Activated naive CD8-positive, alpha-beta T cell treated with anti-CD3 and anti-CD28 coated beads, Interleukin-2, amount 10 ng/mL, durations not matched to agents 7 days and 5 days (primary cell): Measurements from ENCODE around the gene KCNAB2. TPM values are rescaled to one million over a fixed set of nuclear protein-coding genes. Genes with fewer than 3 reads are reported as not detected.

Source experiments
- ATAC-seq: fragments of 150-1000 bp; cut with Tn5 transposase; one replicate; pipeline ENCODE4 v1.10.0; 2021; ENCODE audit warnings: low read depth, moderate library complexity
- POLR2A ChIA-PET: fragments of 350-600 bp; sonication (Branson Sonifier 250); formaldehyde crosslinking; loops from one replicate; lab custom pipeline; 2021; ENCODE audit warnings: antibody characterized with exemption; lab: Charles Lee
- DNase-seq: peaks from one replicate; pipeline ENCODE4 v3.0.0; 2021
- H3K27ac Mint-ChIP-seq: one replicate; pipeline ENCODE4 v1.8.0; 2022; ENCODE audit warnings: mild to moderate bottlenecking, mixed read lengths
- H3K27me3 Mint-ChIP-seq: one replicate; pipeline ENCODE4 v1.8.0; 2022; ENCODE audit warnings: mild to moderate bottlenecking, moderate library complexity, mixed read lengths
- H3K36me3 Mint-ChIP-seq: one replicate; pipeline ENCODE4 v1.8.0; 2021; ENCODE audit warnings: mild to moderate bottlenecking, mixed read lengths
- H3K4me1 Mint-ChIP-seq: one replicate; pipeline ENCODE4 v1.8.0; 2021; ENCODE audit warnings: mixed read lengths
- H3K4me3 Mint-ChIP-seq: one replicate; pipeline ENCODE4 v1.8.0; 2022; ENCODE audit warnings: mild to moderate bottlenecking, moderate library complexity, mixed read lengths
- H3K9me3 Mint-ChIP-seq: one replicate; pipeline ENCODE4 v1.8.0; 2021; ENCODE audit warnings: mixed read lengths
- total RNA-seq, 2 experiments: library from RNA; stranded (reverse); gene quantifications; one replicate each; pipeline ENCODE4 v1.2.3, GENCODE V29; 2021

KCNAB2 gene
- total RNA-seq, 2 experiments from 2014 or later: 290 to 307 TPM

GRCh38 chr1:6040444-6040843 is 5.2 kb upstream of the KCNAB2 start:
- H3K9me3 Mint-ChIP-seq: no peaks in the 10 kb centered on the region
- H3K4me1 Mint-ChIP-seq: peaks cover 26% of the 10 kb centered on the region
- H3K36me3 Mint-ChIP-seq: peaks cover 20% of the 10 kb centered on the region
- POLR2A ChIA-PET: no interaction called here
- H3K27ac Mint-ChIP-seq: no peak overlapping the region
- no peak for DNase-seq
- H3K27me3 Mint-ChIP-seq: no peaks in the 10 kb centered on the region
- ATAC-seq: no peak
- H3K4me3 Mint-ChIP-seq: no peak overlapping the region

GRCh38 chr1:6040861-6041415 is 4.8 kb upstream of the KCNAB2 start:
- Mint-ChIP-seq H3K27me3 (no peaks in the 10 kb centered on the region), H3K9me3 (no peaks in the 10 kb centered on the region), H3K4me1 (peaks cover 23% of the 10 kb centered on the region), H3K4me3 (no peak overlapping the region), H3K36me3 (peaks cover 16% of the 10 kb centered on the region), H3K27ac (no peak overlapping the region)
- no peak for ATAC-seq
- no peak for DNase-seq
- POLR2A ChIA-PET: interaction anchor here (0.9 kb wide), 1 partner anchor 15 kb away, joined by 3 read pairs; no protein-coding TSS in a partner anchor

- Mint-ChIP-seq H3K36me3 (peaks cover 17% of the 10 kb centered on the region), H3K4me3 (no peak overlapping the region), H3K4me1 (peaks cover 18% of the 10 kb centered on the region), H3K27me3 (no peaks in the 10 kb centered on the region), H3K27ac (peak overlapping the region; percentile 34), H3K9me3 (no peaks in the 10 kb centered on the region)
- POLR2A ChIA-PET: interaction anchor here (0.9 kb wide), 1 partner anchor 16 kb away, joined by 3 read pairs; no protein-coding TSS in a partner anchor
- peak; percentile 61 for DNase-seq
- no peak for ATAC-seq
Observed at GRCh38 chr1:6041432-6042062, 4.1 kb upstream of the KCNAB2 start.

- Mint-ChIP-seq H3K36me3 (peaks cover 19% of the 10 kb centered on the region), H3K4me1 (peaks cover 9% of the 10 kb centered on the region), H3K27ac (no peak overlapping the region), H3K27me3 (no peaks in the 10 kb centered on the region), H3K4me3 (no peak overlapping the region), H3K9me3 (no peaks in the 10 kb centered on the region)
- DNase-seq (no peak), ATAC-seq (no peak)
- POLR2A ChIA-PET: no interaction called here
Observed at GRCh38 chr1:6043561-6043960, 2.1 kb upstream of the KCNAB2 start.

- H3K4me1 Mint-ChIP-seq: peaks cover 9% of the 10 kb centered on the region
- H3K27me3 Mint-ChIP-seq: no peaks in the 10 kb centered on the region
- no peak for DNase-seq
- no peak overlapping the region for H3K4me3 Mint-ChIP-seq
- POLR2A ChIA-PET: interaction anchor here (0.7 kb wide), 1 partner anchor 349 kb away, joined by 3 read pairs; the partner anchor contains the start of gene ACOT7
- ATAC-seq: no peak
- H3K27ac Mint-ChIP-seq: peak overlapping the region; percentile 26
- H3K36me3 Mint-ChIP-seq: peaks cover 20% of the 10 kb centered on the region
- no peaks in the 10 kb centered on the region for H3K9me3 Mint-ChIP-seq
Observed at GRCh38 chr1:6044481-6045109, 1.1 kb upstream of the KCNAB2 start.

- ATAC-seq: no peak
- Mint-ChIP-seq H3K4me1 (peaks cover 9% of the 10 kb centered on the region), H3K27ac (no peak overlapping the region), H3K36me3 (peaks cover 20% of the 10 kb centered on the region), H3K4me3 (no peak overlapping the region), H3K27me3 (no peaks in the 10 kb centered on the region), H3K9me3 (no peaks in the 10 kb centered on the region)
- DNase-seq: no peak
- POLR2A ChIA-PET: interaction anchor here (0.7 kb wide), 1 partner anchor 349 kb away, joined by 3 read pairs; the partner anchor contains the start of gene ACOT7
Observed at GRCh38 chr1:6045110-6045502, 582 bp upstream of the KCNAB2 start.

DNA sequence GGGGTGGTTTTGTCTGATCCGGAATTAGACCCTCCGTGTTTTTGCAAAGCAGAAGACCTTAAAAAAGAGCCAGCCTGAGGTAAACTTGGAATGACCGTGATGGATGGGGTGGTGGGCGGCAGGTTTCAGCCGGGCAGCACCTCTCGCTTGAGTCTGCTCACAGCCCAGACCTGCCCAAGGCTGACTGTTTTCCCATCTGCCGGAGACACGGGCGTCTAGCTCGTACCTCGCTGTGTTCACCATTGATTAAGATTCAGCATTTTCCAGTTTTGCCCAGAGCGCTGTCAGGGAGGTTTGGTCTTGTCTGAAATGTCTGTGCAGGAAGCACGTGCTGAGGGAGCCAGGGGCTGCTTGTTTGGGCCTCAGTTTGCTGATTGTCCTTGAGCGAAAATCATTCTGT is 591 bp downstream of the KCNAB2 start:
- H3K27ac Mint-ChIP-seq: no peak overlapping the region
- no peak overlapping the region for H3K4me3 Mint-ChIP-seq
- peaks cover 22% of the 10 kb centered on the region for H3K36me3 Mint-ChIP-seq
- no peak for ATAC-seq
- H3K4me1 Mint-ChIP-seq: peaks cover 9% of the 10 kb centered on the region
- DNase-seq: no peak
- no peaks in the 10 kb centered on the region for H3K9me3 Mint-ChIP-seq
- no peaks in the 10 kb centered on the region for H3K27me3 Mint-ChIP-seq
- POLR2A ChIA-PET: no interaction called here

- Mint-ChIP-seq H3K27ac (no peak overlapping the region), H3K4me3 (no peak overlapping the region), H3K27me3 (no peaks in the 10 kb centered on the region), H3K9me3 (no peaks in the 10 kb centered on the region), H3K36me3 (peaks cover 23% of the 10 kb centered on the region), H3K4me1 (peaks cover 7% of the 10 kb centered on the region)
- POLR2A ChIA-PET: no interaction called here
- ATAC-seq (no peak), DNase-seq (no peak)
Observed at GRCh38 chr1:6048179-6048867, 2.6 kb downstream of the KCNAB2 start.

DNA sequence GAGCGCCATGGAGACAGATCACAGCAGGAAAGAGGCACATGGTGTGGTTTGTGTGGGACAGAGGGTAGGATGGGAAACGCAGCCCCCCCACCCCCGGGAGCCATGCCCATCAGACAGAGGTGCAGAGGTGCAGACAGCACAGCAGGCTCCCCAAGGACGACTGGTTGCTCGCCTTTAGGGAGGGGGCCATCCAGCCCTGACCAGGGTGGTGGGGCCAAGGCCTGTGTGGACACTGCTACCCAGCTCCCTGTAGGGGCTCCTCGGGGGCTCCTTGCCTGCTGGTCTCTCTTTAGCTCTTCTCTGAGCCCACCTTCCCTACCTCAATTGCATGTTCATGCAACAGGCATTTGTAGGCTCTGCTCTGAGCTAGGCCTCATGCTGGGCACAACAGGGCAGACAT is 3.7 kb downstream of the KCNAB2 start:
- Mint-ChIP-seq H3K27me3 (no peaks in the 10 kb centered on the region), H3K4me1 (peaks cover 6% of the 10 kb centered on the region), H3K36me3 (peaks cover 22% of the 10 kb centered on the region), H3K9me3 (no peaks in the 10 kb centered on the region), H3K27ac (no peak overlapping the region), H3K4me3 (no peak overlapping the region)
- ATAC-seq (no peak), DNase-seq (no peak)
- POLR2A ChIA-PET: no interaction called here

DNA sequence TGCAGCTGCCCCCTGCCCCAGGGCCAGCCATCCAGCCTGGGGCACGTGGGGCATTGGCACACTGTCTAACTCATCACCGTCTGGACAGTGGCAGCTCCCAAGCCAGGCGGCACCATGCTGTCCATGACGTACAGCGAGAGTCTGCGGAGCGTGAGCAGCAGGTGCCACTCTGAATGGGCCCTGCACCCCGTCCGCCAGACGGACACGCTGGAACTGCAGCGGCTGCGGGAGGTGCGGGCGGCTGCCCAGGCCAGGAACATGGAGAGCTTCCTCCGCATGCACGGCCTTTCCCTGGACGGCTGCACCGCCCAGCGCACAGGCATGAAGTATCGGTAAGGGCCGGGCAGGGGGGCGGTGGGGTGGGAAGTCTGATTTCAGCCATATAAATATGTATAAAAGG is 5.7 kb downstream of the KCNAB2 start:
- POLR2A ChIA-PET: no interaction called here
- H3K4me3 Mint-ChIP-seq: no peak overlapping the region
- ATAC-seq (no peak), DNase-seq (no peak)
- H3K9me3 Mint-ChIP-seq: no peaks in the 10 kb centered on the region
- H3K27ac Mint-ChIP-seq: no peak overlapping the region
- H3K4me1 Mint-ChIP-seq: peaks cover 8% of the 10 kb centered on the region
- H3K27me3 Mint-ChIP-seq: no peaks in the 10 kb centered on the region
- peaks cover 21% of the 10 kb centered on the region for H3K36me3 Mint-ChIP-seq

DNA sequence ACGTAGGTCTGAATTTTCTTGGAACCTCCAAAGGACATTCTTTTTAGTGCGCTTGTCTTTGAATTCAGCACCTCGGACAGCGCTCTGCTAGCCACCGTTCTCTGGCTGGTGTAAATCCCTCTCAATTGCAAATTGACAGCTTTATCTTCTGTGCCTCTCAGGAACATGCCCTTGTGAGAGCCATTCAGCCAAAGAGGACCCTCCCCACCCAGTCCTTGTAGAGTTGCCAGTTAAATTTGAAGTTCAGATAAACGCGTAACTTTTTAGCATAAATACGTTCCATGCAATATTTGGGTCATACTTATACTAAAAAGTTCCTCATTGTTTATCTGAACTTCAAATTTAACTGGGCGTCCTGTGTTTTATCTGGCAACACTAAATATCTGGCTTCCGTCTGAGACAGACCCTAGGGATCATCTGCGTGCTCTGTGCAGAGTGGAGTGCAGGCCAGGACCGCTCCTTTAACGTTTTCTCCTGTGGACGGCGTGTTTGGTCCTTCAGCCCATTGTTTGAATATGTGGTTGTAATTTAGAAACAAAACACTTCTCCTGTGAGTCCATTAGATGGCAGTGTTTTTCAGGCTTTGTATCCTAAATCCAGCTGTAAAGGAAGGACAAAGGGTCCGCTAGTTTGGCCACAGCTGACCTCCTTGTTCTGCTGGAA is 7.0 kb downstream of the KCNAB2 start:
- Mint-ChIP-seq H3K27ac (no peak overlapping the region), H3K4me3 (no peak overlapping the region), H3K36me3 (peaks cover 21% of the 10 kb centered on the region), H3K4me1 (peaks cover 6% of the 10 kb centered on the region), H3K9me3 (no peaks in the 10 kb centered on the region), H3K27me3 (no peaks in the 10 kb centered on the region)
- DNase-seq: peak; percentile 49
- ATAC-seq: no peak
- POLR2A ChIA-PET: no interaction called here

DNA sequence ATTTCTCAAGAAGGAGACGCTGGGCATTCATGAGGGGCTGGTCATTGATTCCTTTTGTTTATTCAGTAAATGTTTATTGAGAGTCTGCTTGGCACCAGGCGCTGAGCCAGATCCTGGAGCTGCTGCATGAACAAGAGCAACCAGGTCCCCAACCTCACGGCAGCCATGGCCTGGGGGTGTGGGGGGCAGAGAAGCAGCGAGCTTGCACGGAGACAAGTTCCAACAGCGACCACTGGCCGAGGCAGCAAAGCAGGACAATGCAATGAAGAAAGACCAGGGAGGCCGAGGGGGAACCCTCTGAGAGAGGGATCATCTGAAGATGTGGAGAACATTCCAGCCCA is 7.5 kb downstream of the KCNAB2 start:
- H3K27ac Mint-ChIP-seq: no peak overlapping the region
- peaks cover 21% of the 10 kb centered on the region for H3K36me3 Mint-ChIP-seq
- POLR2A ChIA-PET: no interaction called here

GRCh38 chr1:6054596-6054995 is 8.9 kb downstream of the KCNAB2 start:
- DNase-seq (no peak), ATAC-seq (no peak)
- no peak overlapping the region for H3K4me3 Mint-ChIP-seq
- peaks cover 8% of the 10 kb centered on the region for H3K4me1 Mint-ChIP-seq
- H3K27ac Mint-ChIP-seq: no peak overlapping the region
- POLR2A ChIA-PET: no interaction called here
- no peaks in the 10 kb centered on the region for H3K27me3 Mint-ChIP-seq
- no peaks in the 10 kb centered on the region for H3K9me3 Mint-ChIP-seq
- peaks cover 18% of the 10 kb centered on the region for H3K36me3 Mint-ChIP-seq

More for the DNA sequence above, 7.5 kb downstream of the KCNAB2 start:
- peaks cover 8% of the 10 kb centered on the region for H3K4me1 Mint-ChIP-seq
- ATAC-seq (no peak), DNase-seq (no peak)
- H3K4me3 Mint-ChIP-seq: no peak overlapping the region
- H3K9me3 Mint-ChIP-seq: no peaks in the 10 kb centered on the region
- no peaks in the 10 kb centered on the region for H3K27me3 Mint-ChIP-seq
